GM23338 (cell line): ENCODE measurements around the gene NTM. TPM values are rescaled to one million over a fixed set of nuclear protein-coding genes. Genes with fewer than 3 reads are reported as not detected.

Experiments
- ATAC-seq: fragments of 200-7000 bp; cut with Tn5 transposase; 3 replicates; pipeline ENCODE4 v1.9.1; 2020
- DNase-seq: peaks from one replicate; pipeline ENCODE4 v3.0.0-alpha.2; 2015; ENCODE audit warnings: low spot score
- H2AFZ ChIP-seq: fragments of 200-600 bp; sonication (generic); 2 replicates; pipeline ENCODE4 v1.8.0; 2016; ENCODE audit warnings: antibody characterized with exemption, mild to moderate bottlenecking, moderate library complexity
- H3F3A ChIP-seq: fragments of 200-600 bp; sonication (generic); replicated peaks from 2 replicates; pipeline ENCODE4 v1.8.0; 2017; ENCODE audit warnings: antibody characterized with exemption, mixed run types, low read depth
- H3K27ac ChIP-seq: fragments of 200-600 bp; sonication (generic); 2 replicates; pipeline ENCODE4 v1.6.1; 2016; ENCODE audit warnings: low read depth
- H3K27me3 ChIP-seq: fragments of 200-600 bp; sonication (generic); 2 replicates; pipeline ENCODE4 v1.8.0; 2016; ENCODE audit warnings: mild to moderate bottlenecking, mixed run types, moderate library complexity; ENCODE audit not compliant: insufficient read depth
- H3K36me3 ChIP-seq: fragments of 200-600 bp; sonication (generic); 2 replicates; pipeline ENCODE4 v1.8.0; 2016; ENCODE audit warnings: mild to moderate bottlenecking; ENCODE audit not compliant: insufficient read depth
- H3K4me1 ChIP-seq: fragments of 200-600 bp; sonication (generic); 2 replicates; pipeline ENCODE4 v1.8.0; 2016; ENCODE audit warnings: mild to moderate bottlenecking, moderate library complexity; ENCODE audit not compliant: insufficient read depth
- H3K4me2 ChIP-seq: fragments of 200-600 bp; sonication (generic); 2 replicates; pipeline ENCODE4 v1.7.1; 2017; ENCODE audit warnings: mixed run types
- H3K4me3 ChIP-seq: fragments of 200-600 bp; sonication (generic); 2 replicates; pipeline ENCODE4 v1.6.1; 2016; ENCODE audit warnings: mixed run types
- H3K79me2 ChIP-seq: fragments of 200-600 bp; sonication (generic); replicated peaks from 2 replicates; pipeline ENCODE4 v1.8.0; 2017; ENCODE audit warnings: mild to moderate bottlenecking; ENCODE audit not compliant: insufficient read depth
- H3K9me2 ChIP-seq: fragments of 200-600 bp; sonication (generic); 2 replicates; pipeline ENCODE4 v1.8.0; 2017; ENCODE audit not compliant: insufficient read depth
- H4K20me1 ChIP-seq: fragments of 200-600 bp; sonication (generic); replicated peaks from 2 replicates; pipeline ENCODE4 v1.8.0; 2017; ENCODE audit warnings: mild to moderate bottlenecking; ENCODE audit not compliant: insufficient read depth
- H3K27ac Mint-ChIP-seq: 2 replicates; pipeline ENCODE4 v1.8.0; 2020; ENCODE audit warnings: inconsistent platforms, mild to moderate bottlenecking, moderate library complexity, mixed read lengths
- H3K27me3 Mint-ChIP-seq: 3 replicates; pipeline ENCODE4 v1.8.0; 2022; ENCODE audit warnings: low read depth, mild to moderate bottlenecking, moderate library complexity, mixed read lengths, inconsistent platforms; ENCODE audit not compliant: insufficient read depth, poor library complexity
- H3K36me3 Mint-ChIP-seq: 3 replicates; pipeline ENCODE4 v1.8.0; 2021; ENCODE audit warnings: low read depth, mild to moderate bottlenecking, inconsistent platforms, moderate library complexity, mixed read lengths
- H3K4me1 Mint-ChIP-seq: 3 replicates; pipeline ENCODE4 v1.8.0; 2020; ENCODE audit warnings: mild to moderate bottlenecking, inconsistent platforms, mixed read lengths
- H3K4me3 Mint-ChIP-seq: 3 replicates; pipeline ENCODE4 v1.8.0; 2021; ENCODE audit warnings: moderate library complexity, mild to moderate bottlenecking, inconsistent platforms, mixed read lengths
- H3K9me3 Mint-ChIP-seq: 3 replicates; pipeline ENCODE4 v1.8.0; 2020; ENCODE audit warnings: moderate library complexity, mild to moderate bottlenecking, inconsistent platforms, mixed read lengths
- EZH2phosphoT487 ChIP-seq: fragments of 200-600 bp; sonication (generic); IDR thresholded peaks from one replicate; pipeline ENCODE4 v1.8.1; 2018; ENCODE audit warnings: antibody characterized with exemption; ENCODE audit not compliant: unreplicated experiment
- POLR2AphosphoS5 ChIP-seq: IDR thresholded peaks from 2 replicates; pipeline ENCODE4 v1.6.1; 2016; ENCODE audit warnings: antibody characterized with exemption, low read depth
- STAT1 ChIP-seq: IDR thresholded peaks from one replicate; pipeline ENCODE4 v1.6.1; 2016; ENCODE audit warnings: antibody characterized with exemption; ENCODE audit not compliant: unreplicated experiment
- polyA plus RNA-seq: library from polyadenylated mRNA; unstranded; fragments of >200 nt; fragmentation: Nextera tagmentation; extraction: Ambion mirVana; gene quantifications from 2 replicates; pipeline ENCODE4 v1.2.1, GENCODE V29; 2016
- total RNA-seq: library from RNA; depleted of rRNA; stranded (reverse); fragments of >200 nt; shearing (Covaris generic); gene quantifications from 2 replicates; pipeline ENCODE4 v1.2.3, GENCODE V29; 2014
- TF ChIP-seq, protein P1 (sequence below): fragments of 250-450 bp; sonication (Bioruptor Pico); IDR thresholded peaks from 2 replicates; pipeline ENCODE4 v1.5.0; 2020; ENCODE audit warnings: mild to moderate bottlenecking, moderate library complexity
- TF ChIP-seq, protein P2 (sequence below): IDR thresholded peaks from 2 replicates; pipeline ENCODE4 v1.6.1; 2016; ENCODE audit warnings: antibody characterized with exemption
- TF ChIP-seq, protein P3 (sequence below), 2 experiments: fragments of 200-600 bp in 1 of 2; sonication (generic) in 1 of 2; conservative IDR thresholded peaks; 2 replicates each; pipeline versions ENCODE4 v1.5.1 to v1.6.1; 2016 to 2017; ENCODE audit warnings: antibody characterized with exemption in 2 of 2, low read depth in 2 of 2, mild to moderate bottlenecking in 2 of 2, moderate library complexity in 1 of 2

The NTM gene
- total and polyA plus RNA-seq, 2 experiments from 2014 or later: 10.6 to 14.6 TPM

DNA sequence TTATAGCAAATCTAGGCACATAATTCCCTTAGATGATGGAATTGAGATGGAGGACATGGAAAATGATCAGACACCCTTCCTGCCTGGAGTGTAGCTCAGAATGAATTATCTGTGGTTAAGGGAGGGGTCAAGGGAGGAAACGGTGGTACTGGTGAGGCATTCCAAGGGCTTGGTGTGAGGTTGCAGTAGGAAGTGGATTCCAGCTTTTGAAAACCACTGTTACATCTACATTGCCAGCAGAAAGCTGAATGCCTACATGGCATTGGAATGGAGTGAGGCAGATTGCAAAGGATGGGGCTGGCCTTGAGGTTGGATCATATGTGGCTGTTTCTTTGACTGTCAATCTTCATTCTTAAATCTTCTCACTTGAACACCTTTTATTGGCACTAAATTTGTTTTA, 684.4 kb downstream of the NTM start (continued):
- TF ChIP-seq, protein P1, sequence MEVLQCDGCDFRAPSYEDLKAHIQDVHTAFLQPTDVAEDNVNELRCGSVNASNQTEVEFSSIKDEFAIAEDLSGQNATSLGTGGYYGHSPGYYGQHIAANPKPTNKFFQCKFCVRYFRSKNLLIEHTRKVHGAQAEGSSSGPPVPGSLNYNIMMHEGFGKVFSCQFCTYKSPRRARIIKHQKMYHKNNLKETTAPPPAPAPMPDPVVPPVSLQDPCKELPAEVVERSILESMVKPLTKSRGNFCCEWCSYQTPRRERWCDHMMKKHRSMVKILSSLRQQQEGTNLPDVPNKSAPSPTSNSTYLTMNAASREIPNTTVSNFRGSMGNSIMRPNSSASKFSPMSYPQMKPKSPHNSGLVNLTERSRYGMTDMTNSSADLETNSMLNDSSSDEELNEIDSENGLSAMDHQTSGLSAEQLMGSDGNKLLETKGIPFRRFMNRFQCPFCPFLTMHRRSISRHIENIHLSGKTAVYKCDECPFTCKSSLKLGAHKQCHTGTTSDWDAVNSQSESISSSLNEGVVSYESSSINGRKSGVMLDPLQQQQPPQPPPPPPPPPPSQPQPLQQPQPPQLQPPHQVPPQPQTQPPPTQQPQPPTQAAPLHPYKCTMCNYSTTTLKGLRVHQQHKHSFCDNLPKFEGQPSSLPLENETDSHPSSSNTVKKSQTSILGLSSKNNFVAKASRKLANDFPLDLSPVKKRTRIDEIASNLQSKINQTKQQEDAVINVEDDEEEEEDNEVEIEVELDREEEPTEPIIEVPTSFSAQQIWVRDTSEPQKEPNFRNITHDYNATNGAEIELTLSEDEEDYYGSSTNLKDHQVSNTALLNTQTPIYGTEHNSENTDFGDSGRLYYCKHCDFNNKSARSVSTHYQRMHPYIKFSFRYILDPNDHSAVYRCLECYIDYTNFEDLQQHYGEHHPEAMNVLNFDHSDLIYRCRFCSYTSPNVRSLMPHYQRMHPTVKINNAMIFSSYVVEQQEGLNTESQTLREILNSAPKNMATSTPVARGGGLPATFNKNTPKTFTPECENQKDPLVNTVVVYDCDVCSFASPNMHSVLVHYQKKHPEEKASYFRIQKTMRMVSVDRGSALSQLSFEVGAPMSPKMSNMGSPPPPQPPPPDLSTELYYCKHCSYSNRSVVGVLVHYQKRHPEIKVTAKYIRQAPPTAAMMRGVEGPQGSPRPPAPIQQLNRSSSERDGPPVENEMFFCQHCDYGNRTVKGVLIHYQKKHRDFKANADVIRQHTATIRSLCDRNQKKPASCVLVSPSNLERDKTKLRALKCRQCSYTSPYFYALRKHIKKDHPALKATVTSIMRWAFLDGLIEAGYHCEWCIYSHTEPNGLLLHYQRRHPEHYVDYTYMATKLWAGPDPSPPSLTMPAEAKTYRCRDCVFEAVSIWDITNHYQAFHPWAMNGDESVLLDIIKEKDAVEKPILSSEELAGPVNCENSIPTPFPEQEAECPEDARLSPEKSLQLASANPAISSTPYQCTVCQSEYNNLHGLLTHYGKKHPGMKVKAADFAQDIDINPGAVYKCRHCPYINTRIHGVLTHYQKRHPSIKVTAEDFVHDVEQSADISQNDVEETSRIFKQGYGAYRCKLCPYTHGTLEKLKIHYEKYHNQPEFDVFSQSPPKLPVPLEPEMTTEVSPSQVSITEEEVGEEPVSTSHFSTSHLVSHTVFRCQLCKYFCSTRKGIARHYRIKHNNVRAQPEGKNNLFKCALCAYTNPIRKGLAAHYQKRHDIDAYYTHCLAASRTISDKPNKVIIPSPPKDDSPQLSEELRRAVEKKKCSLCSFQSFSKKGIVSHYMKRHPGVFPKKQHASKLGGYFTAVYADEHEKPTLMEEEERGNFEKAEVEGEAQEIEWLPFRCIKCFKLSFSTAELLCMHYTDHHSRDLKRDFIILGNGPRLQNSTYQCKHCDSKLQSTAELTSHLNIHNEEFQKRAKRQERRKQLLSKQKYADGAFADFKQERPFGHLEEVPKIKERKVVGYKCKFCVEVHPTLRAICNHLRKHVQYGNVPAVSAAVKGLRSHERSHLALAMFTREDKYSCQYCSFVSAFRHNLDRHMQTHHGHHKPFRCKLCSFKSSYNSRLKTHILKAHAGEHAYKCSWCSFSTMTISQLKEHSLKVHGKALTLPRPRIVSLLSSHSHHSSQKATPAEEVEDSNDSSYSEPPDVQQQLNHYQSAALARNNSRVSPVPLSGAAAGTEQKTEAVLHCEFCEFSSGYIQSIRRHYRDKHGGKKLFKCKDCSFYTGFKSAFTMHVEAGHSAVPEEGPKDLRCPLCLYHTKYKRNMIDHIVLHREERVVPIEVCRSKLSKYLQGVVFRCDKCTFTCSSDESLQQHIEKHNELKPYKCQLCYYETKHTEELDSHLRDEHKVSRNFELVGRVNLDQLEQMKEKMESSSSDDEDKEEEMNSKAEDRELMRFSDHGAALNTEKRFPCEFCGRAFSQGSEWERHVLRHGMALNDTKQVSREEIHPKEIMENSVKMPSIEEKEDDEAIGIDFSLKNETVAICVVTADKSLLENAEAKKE (CRISPR knock-in tag): no peak
- TF ChIP-seq STAT1: no peak
- TF ChIP-seq, protein P2, sequence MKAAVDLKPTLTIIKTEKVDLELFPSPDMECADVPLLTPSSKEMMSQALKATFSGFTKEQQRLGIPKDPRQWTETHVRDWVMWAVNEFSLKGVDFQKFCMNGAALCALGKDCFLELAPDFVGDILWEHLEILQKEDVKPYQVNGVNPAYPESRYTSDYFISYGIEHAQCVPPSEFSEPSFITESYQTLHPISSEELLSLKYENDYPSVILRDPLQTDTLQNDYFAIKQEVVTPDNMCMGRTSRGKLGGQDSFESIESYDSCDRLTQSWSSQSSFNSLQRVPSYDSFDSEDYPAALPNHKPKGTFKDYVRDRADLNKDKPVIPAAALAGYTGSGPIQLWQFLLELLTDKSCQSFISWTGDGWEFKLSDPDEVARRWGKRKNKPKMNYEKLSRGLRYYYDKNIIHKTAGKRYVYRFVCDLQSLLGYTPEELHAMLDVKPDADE: no peak

DNA sequence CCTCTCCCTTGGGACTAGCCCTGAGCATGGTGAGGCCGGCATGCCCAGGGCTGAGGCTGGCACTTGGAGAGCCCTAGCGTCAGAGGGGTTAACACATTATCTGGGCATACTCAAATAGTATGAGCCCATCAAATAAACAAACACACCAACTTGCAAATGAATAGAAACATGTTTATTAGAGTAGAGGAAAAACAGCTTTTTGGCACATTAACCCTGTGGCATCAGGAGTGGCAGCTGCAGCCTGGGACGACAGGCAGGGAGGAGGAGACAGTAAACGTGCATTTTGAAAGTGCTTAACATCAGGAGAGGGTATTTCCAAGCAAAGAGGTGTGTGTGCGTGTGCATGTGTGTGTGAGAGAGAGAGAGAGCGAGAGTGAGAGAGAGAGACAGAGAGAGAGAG, 684.9 kb downstream of the NTM start:
- Mint-ChIP-seq H3K4me3 (no peak overlapping the region), H3K27me3 (peaks cover 6% of the 10 kb centered on the region), H3K27ac (no peak overlapping the region), H3K4me1 (peaks cover 28% of the 10 kb centered on the region), H3K36me3 (no peaks in the 10 kb centered on the region), H3K9me3 (no peaks in the 10 kb centered on the region)
- Histone ChIP-seq H3K27ac (no peak overlapping the region), H3F3A (no peaks in the 10 kb centered on the region), H3K79me2 (no peaks in the 10 kb centered on the region), H3K27me3 (no peaks in the 10 kb centered on the region), H3K4me1 (peaks cover 10% of the 10 kb centered on the region), H4K20me1 (no peaks in the 10 kb centered on the region), H3K4me2 (no peak overlapping the region), H3K4me3 (no peak overlapping the region), H3K36me3 (no peaks in the 10 kb centered on the region), H3K9me2 (peaks cover 14% of the 10 kb centered on the region; the same call in 1 of the 2 replicates), H2AFZ (no peak overlapping the region)
- ATAC-seq (no peak), DNase-seq (no peak)
- TF ChIP-seq, protein P1 (CRISPR knock-in tag): no peak
- TF ChIP-seq, protein P3, sequence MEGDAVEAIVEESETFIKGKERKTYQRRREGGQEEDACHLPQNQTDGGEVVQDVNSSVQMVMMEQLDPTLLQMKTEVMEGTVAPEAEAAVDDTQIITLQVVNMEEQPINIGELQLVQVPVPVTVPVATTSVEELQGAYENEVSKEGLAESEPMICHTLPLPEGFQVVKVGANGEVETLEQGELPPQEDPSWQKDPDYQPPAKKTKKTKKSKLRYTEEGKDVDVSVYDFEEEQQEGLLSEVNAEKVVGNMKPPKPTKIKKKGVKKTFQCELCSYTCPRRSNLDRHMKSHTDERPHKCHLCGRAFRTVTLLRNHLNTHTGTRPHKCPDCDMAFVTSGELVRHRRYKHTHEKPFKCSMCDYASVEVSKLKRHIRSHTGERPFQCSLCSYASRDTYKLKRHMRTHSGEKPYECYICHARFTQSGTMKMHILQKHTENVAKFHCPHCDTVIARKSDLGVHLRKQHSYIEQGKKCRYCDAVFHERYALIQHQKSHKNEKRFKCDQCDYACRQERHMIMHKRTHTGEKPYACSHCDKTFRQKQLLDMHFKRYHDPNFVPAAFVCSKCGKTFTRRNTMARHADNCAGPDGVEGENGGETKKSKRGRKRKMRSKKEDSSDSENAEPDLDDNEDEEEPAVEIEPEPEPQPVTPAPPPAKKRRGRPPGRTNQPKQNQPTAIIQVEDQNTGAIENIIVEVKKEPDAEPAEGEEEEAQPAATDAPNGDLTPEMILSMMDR (conservative IDR thresholded peaks at IDR 0.05; ENCODE audit: low read depth in 2 of 2): no peak
- TF ChIP-seq EZH2phosphoT487: no peak
- TF ChIP-seq POLR2AphosphoS5: no peak
